DMS153 treated with DMSO at 0.1 percent for 48 hours (cell line): ENCODE data around the gene ONECUT3.

Experiments
- DNase-seq: peaks from one replicate; lab custom pipeline; 2025; ENCODE audit not compliant: unreplicated experiment; lab: John Stamatoyannopoulos, UW

ONECUT3 gene

GRCh38 chr19:1767464-1767933 lies 14.2 kb downstream of the ONECUT3 start:
- no peak for DNase-seq

GRCh38 chr19:1768248-1768647 lies 14.9 kb downstream of the ONECUT3 start:
- DNase-seq = no peak

- DNase-seq = no peak
Observed at GRCh38 chr19:1768918-1769644, 15.8 kb downstream of the ONECUT3 start.

- no peak for DNase-seq
Observed at GRCh38 chr19:1769645-1769985, 16.3 kb downstream of the ONECUT3 start.

DNA sequence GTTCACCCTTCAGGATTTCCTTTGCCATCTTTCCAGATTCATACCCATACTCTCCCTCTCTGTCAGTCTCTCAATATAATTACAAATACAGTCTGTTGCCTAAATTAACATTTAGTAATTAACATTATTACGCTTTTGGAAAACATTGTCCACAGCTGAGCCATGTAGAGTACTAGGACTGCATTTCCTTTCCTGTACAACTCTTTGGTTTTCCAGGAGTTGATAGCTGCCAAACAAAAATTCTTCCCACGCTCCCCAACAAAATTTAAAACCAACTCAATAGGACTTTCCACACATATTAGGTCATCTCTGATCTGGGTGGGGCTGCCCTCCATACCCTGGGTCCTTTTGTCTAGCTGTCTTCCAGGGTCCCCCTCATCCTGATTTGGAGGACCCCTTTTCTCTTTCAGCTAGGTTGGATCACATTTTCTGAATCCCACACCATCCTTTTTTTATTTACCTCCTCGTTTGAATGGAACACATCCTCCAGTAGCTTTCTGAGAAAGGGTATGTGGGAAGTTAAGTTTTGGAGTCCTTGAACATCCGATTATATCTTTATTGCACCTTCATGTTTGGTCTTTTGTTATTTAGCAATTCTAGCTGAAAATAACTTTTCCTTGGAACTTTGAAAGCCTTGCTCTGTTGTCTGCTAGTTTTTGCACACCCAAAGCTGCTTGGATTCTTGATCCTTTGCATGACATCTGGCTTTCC lies 17.7 kb downstream of the ONECUT3 start:
- no peak for DNase-seq

GRCh38 chr19:1773184-1773583 lies 19.9 kb downstream of the ONECUT3 start:
- DNase-seq = no peak

DNA sequence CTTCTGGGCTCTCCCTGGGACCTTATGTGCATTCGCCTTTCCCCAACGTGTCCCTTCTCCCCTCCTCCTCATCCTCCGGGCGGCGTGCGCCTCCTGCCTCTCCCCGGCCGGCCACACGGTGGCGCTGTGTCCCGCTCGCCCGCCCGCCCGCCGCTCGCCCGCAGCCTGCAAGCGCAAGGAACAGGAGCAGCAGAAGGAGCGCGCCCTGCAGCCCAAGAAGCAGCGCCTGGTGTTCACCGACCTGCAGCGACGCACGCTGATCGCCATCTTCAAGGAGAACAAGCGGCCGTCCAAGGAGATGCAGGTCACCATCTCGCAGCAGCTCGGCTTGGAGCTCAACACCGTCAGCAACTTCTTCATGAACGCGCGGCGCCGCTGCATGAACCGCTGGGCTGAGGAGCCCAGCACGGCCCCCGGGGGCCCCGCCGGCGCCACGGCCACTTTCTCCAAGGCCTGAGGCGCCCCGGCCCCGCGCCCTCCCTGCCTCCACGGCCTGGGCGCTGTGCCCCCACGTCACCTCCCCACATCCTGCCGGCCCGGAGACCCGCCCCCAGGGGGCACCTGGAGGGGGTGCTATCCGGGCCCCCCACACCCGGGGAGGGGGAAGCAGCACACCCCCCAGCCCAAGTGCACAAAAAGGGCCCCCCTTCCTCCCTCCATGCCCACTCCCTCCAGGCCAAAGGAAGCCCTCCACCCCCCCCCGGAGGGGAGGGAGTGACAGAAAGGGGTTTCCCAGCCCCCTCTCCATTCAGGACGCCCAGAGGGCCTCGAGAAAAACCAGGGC lies 21.9 kb downstream of the ONECUT3 start:
- DNase-seq = no peak

GRCh38 chr19:1775951-1776605 lies 22.8 kb downstream of the ONECUT3 start:
- no peak for DNase-seq

- DNase-seq = no peak
Observed at GRCh38 chr19:1776606-1777147, 23.4 kb downstream of the ONECUT3 start.

GRCh38 chr19:1777149-1777548 lies 23.8 kb downstream of the ONECUT3 start:
- DNase-seq = no peak

DNA sequence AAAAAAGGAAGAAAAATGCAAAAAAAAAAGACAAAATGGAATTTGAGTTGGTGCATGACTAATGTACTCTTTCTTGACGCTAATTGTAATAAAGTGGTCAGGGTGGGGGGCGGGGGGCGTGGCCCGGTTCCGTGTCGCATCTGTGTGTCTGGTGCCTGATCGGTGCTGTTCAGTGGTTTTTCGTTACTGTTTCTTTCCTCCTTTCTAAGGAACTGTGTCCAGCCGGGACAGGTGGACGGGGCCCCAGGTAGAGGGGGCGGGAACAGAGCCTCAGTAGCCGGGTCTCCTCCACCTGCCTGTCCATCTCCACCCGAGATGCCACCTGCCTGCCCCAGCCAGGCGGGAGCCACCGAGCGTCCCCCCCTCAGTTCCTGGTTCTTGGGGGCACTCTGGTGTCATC lies 26.3 kb downstream of the ONECUT3 start:
- DNase-seq = no peak

DNA sequence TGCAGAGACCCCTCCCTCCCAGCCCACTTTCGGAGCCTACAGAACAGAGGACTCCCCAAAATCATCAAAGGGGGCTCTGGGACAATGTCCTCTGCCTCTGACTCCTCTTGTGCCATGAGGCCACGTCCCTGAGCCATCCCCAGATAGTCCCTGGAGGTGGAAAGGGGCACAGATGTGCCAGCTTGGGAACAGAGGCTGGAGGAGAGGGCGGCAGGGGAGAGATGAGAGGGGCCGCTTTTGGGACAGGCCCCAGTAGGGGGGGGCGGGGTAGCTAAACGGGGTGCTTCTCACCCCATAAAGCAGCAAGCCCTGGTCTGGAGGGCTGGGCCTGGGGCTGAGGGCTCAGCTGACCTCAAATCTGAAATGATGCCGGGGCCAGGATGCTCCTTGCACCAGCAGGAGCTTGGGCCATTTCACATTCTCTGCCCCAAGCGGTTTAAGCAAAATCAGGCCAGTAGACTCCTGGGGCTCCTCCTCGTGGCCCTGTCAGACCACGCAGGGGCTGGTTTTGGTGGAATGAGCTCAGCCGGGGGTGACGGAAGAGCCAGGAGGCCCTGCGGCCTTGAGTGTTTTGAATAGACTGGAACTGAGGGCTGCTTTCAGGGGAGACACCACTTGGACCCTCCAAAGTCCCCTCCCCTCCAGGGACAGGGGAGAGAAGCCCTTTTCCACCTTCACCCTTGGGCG lies 27.1 kb downstream of the ONECUT3 start:
- DNase-seq = no peak

- DNase-seq = no peak
Observed at GRCh38 chr19:1782521-1782920, 29.2 kb downstream of the ONECUT3 start.

DNA sequence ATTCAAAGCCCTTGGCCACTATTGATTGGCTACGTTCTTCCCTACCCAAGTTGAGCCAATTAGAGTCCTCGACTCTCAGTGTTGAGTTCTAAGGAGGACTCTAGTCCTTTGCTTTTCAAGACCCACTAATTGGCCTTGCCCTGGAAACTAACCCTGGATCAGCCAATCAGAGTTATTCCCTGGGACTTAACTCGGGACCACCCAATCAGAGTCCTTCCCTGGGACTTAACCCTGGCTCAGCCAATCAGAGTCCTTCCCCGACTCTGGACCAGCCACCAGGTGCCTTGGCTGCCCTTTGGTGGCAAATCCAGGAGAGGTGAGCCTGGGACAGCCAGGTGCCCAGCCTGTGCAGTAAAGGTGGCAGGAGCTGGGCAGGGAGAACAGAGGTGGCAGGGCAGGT lies 30.0 kb downstream of the ONECUT3 start:
- no peak for DNase-seq

DNA sequence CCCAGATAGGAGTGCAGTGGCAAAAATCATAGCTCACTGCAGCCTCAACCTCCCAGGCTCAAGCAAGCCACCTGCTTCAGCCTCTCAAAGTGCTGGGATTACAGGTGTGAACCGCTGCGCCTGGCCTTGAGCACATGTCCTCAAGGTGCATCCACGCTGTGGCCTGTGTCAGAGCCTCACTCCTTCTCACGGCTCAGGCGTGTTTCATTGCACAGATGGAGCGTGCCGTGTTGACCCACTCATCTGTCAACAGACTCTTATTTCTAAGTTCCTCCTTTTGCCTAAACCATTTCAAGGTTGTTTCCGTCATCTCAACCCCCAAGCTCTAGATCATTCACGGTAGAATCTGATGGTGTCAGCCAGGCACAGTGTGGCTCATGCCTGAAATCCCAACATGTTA lies 30.6 kb downstream of the ONECUT3 start:
- no peak for DNase-seq

- DNase-seq = no peak
Observed at GRCh38 chr19:1785310-1785709, 32.0 kb downstream of the ONECUT3 start.

- no peak for DNase-seq
Observed at GRCh38 chr19:1786668-1787067, 33.4 kb downstream of the ONECUT3 start.

DNA sequence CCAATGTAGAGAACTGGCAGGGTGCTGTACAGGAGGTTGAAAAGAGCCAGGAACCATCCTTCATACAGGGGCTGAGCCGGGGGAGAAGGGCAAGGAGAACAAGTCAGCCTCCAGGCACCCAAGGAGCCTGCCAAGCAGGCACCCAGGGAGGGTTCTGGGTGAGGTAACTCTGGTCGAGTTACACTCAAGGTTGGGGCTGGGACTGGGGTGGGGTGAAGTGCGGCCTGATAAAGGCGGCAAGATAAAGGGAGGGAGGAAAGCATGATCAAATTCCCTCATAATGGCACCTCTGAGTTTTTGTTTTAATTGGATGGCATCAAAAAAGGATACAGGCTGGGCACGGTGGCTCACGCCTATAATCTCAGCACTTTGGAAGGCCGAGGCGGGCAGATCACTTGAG lies 33.8 kb downstream of the ONECUT3 start:
- DNase-seq = no peak

DNA sequence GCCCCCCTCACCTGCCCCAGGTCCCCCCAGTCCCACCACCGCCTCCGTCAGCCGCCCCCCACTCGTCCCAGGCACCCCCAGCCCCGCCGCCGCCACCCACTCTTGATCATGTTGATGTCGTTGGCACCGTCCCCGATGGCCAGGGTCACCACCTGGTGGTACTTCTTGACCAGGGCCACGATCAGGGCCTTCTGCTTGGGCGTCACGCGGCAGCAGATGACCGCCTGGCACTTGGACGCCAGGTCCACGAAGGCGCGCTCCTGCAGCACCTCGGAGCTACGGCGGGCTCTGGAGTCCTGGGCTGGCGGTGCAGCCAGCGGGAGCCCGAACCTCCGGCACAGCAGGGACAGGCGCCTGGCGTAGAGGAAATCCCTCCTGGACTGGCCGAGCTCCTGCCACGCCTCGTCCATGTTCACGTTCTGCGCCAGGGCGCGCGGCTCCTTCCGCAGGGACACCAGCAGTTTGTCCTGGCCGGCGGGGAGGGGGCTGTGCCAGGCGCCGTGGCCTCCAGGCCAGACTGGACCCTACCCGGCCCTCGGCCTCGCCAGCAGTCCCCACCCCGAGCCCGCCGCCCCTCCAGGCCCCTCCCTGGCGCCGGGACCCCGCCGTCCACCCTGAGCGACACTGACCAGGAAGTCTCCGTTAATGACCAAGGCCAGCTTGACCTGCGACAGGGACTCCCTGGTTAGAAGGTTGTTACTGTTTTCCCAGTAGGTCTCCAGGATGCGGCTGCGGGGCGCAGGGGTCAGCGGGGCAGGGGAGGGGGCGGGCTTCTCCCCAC lies 36.1 kb downstream of the ONECUT3 start:
- no peak for DNase-seq
